Ishikawa (cell line): Measurements from ENCODE around the gene HIGD1A.

Experiments
- CEBPB ChIP-seq: IDR thresholded peaks from 2 replicates; pipeline ENCODE4 v1.6.1; 2012
- CREB1 ChIP-seq: IDR thresholded peaks from 2 replicates; pipeline ENCODE4 v1.6.1; 2012; ENCODE audit warnings: low read depth
- EGR1 ChIP-seq: IDR thresholded peaks from 2 replicates; pipeline ENCODE4 v1.6.1; 2012
- EP300 ChIP-seq: IDR thresholded peaks from 2 replicates; pipeline ENCODE4 v1.6.1; 2012; ENCODE audit warnings: borderline replicate concordance
- FOXM1 ChIP-seq: IDR thresholded peaks from 2 replicates; pipeline ENCODE4 v1.6.1; 2012; ENCODE audit warnings: low read depth, borderline replicate concordance
- NFIC ChIP-seq: IDR thresholded peaks from 2 replicates; pipeline ENCODE4 v1.6.1; 2012
- RAD21 ChIP-seq: IDR thresholded peaks from 2 replicates; pipeline ENCODE4 v1.6.1; 2012; ENCODE audit warnings: low read depth
- TAF1 ChIP-seq: IDR thresholded peaks from 2 replicates; pipeline ENCODE4 v1.6.1; 2012; ENCODE audit warnings: low read depth, mild to moderate bottlenecking
- TCF12 ChIP-seq: IDR thresholded peaks from 2 replicates; pipeline ENCODE4 v1.6.1; 2012; ENCODE audit warnings: low read depth
- TEAD4 ChIP-seq: IDR thresholded peaks from 2 replicates; pipeline ENCODE4 v1.6.1; 2012
- YY1 ChIP-seq: IDR thresholded peaks from 2 replicates; pipeline ENCODE4 v1.6.1; 2012; ENCODE audit warnings: low read depth
- ZBTB7A ChIP-seq: IDR thresholded peaks from 2 replicates; pipeline ENCODE4 v1.6.1; 2012; ENCODE audit warnings: low read depth
- TF ChIP-seq, protein P1 (sequence below): IDR thresholded peaks from 2 replicates; pipeline ENCODE4 v1.6.1; 2012
- TF ChIP-seq, protein P2 (sequence below): IDR thresholded peaks from 2 replicates; pipeline ENCODE4 v1.6.1; 2012
- TF ChIP-seq, protein P3 (sequence below): IDR thresholded peaks from 2 replicates; pipeline ENCODE4 v1.6.1; 2012; ENCODE audit warnings: low read depth, mild to moderate bottlenecking

Gene HIGD1A

DNA sequence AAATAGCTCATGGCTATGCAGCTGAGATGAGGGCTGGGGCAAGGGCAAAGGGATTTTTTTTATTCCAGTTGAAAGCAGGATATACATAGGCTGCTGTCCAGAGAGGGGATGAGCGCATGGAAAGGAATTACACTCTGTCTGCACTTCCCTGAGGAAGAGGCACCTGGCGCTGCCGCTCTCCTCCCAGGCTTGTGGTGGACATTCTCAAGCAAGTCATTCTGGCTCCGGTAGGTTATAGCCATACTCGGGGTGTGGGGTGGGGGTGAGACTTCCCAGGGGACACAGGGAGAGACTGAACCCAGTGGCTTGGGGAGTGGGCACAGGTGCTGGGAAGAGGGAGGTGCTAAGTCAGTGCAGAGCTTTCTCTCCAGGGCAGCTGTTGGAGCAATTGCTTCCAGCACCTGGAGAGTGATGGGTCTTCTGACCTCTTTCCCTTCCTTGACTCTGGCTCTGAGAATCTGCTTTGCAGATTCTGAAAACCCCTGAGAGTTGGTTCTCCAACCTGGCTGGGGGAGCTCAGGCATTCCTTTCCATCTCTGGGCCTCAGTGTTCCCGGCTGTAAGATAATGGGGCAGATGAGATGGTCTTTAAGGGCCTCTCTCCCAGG lies 47.0 kb upstream of the HIGD1A start:
- TF ChIP-seq RAD21 (no peak), EP300 (no peak), EGR1 (no peak), TAF1 (no peak), NFIC (no peak), TCF12 (no peak), CREB1 (no peak), FOXM1 (no peak), ZBTB7A (no peak), CEBPB (no peak)
- TF ChIP-seq, protein P1, sequence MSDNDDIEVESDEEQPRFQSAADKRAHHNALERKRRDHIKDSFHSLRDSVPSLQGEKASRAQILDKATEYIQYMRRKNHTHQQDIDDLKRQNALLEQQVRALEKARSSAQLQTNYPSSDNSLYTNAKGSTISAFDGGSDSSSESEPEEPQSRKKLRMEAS = no peak
- TF ChIP-seq, protein P2, sequence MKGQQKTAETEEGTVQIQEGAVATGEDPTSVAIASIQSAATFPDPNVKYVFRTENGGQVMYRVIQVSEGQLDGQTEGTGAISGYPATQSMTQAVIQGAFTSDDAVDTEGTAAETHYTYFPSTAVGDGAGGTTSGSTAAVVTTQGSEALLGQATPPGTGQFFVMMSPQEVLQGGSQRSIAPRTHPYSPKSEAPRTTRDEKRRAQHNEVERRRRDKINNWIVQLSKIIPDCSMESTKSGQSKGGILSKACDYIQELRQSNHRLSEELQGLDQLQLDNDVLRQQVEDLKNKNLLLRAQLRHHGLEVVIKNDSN = no peak
- TF ChIP-seq, protein P3, sequence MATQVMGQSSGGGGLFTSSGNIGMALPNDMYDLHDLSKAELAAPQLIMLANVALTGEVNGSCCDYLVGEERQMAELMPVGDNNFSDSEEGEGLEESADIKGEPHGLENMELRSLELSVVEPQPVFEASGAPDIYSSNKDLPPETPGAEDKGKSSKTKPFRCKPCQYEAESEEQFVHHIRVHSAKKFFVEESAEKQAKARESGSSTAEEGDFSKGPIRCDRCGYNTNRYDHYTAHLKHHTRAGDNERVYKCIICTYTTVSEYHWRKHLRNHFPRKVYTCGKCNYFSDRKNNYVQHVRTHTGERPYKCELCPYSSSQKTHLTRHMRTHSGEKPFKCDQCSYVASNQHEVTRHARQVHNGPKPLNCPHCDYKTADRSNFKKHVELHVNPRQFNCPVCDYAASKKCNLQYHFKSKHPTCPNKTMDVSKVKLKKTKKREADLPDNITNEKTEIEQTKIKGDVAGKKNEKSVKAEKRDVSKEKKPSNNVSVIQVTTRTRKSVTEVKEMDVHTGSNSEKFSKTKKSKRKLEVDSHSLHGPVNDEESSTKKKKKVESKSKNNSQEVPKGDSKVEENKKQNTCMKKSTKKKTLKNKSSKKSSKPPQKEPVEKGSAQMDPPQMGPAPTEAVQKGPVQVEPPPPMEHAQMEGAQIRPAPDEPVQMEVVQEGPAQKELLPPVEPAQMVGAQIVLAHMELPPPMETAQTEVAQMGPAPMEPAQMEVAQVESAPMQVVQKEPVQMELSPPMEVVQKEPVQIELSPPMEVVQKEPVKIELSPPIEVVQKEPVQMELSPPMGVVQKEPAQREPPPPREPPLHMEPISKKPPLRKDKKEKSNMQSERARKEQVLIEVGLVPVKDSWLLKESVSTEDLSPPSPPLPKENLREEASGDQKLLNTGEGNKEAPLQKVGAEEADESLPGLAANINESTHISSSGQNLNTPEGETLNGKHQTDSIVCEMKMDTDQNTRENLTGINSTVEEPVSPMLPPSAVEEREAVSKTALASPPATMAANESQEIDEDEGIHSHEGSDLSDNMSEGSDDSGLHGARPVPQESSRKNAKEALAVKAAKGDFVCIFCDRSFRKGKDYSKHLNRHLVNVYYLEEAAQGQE = no peak

DNA sequence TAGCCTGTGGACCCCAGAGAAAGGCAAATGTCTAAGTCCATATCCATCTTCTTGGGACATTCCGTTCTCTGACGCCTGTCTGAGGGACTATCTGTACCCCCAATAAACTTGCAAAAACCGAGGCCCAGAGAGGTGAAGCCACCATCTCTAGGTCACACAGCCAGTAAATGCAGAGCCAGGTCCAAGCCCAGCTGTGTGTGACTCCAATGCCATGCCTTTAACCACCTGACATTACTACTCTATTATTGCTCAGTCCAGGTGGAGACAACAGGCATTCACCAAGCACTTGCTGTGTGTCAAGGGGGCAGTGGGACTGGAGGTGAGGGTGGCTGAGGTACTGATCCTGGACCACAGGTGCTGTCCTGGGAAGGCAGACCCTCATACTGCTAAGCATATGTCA lies 46.0 kb upstream of the HIGD1A start:
- TF ChIP-seq CEBPB (no peak), RAD21 (no peak), NFIC (no peak), FOXM1 (no peak), EP300 (no peak), YY1 (no peak), EGR1 (no peak), TCF12 (no peak), CREB1 (no peak), ZBTB7A (no peak), TAF1 (no peak), TEAD4 (no peak)
- TF ChIP-seq, protein P2 = no peak
- TF ChIP-seq, protein P3 = no peak
- TF ChIP-seq, protein P1 = no peak

DNA sequence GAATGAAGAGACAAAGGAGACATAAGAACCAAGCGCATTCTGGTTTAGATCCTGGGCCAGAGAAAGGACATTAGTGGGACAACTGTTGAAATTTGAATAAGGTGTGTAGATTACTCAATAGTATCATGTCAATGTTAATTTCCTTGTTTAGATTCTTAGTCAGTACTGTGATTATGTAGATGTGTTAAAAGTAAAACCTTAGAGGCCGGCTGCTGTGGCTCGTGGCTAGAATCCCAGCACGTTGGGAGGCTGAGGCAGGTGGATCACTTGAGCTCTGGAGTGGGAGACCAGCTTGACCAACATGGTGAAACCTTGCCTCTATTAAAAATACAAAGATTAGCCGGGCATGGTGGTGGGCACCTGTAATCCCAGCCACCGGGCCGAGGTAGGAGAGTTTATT lies 44.7 kb upstream of the HIGD1A start:
- TF ChIP-seq TCF12 = no peak
- no peak for TF ChIP-seq CREB1
- no peak for TF ChIP-seq ZBTB7A
- no peak for TF ChIP-seq TEAD4
- TF ChIP-seq, protein P3 = no peak
- no peak for TF ChIP-seq RAD21
- TF ChIP-seq TAF1 = no peak
- TF ChIP-seq FOXM1 = no peak
- TF ChIP-seq, protein P1 = no peak
- no peak for TF ChIP-seq CEBPB
- TF ChIP-seq YY1 = no peak
- TF ChIP-seq NFIC = no peak
- TF ChIP-seq EGR1 = no peak
- TF ChIP-seq, protein P2 = no peak
- TF ChIP-seq EP300 = no peak
